OCI-LY3 (cell line): ENCODE results near the gene TOM1L2.
A peak's percentile ranks its signal among the peaks of the same experiment; 100 is the strongest.

ENCODE experiments used
- H2AFZ ChIP-seq: fragments of 200-600, 300-600 bp; shearing (Covaris generic); 2 replicates; pipeline ENCODE4 v1.6.0; 2014; ENCODE audit warnings: antibody characterized with exemption, low read depth, low read length
- H3K27ac ChIP-seq: fragments of 200-600, 300-600 bp; sonication (generic); 2 replicates; pipeline ENCODE4 v1.5.1; 2014; ENCODE audit warnings: mild to moderate bottlenecking, low read length, moderate library complexity, mixed read lengths
- H3K27me3 ChIP-seq: fragments of 200-600, 300-600 bp; sonication (generic); 2 replicates; pipeline ENCODE4 v1.6.1; 2014; ENCODE audit warnings: low read depth, low read length, mixed read lengths
- H3K36me3 ChIP-seq: fragments of 200-600, 300-600 bp; sonication (generic); replicated peaks from 2 replicates; pipeline ENCODE3; 2014; ENCODE audit warnings: low read depth, low read length, mixed read lengths
- H3K4me1 ChIP-seq: fragments of 300-600, 200-600 bp; sonication (generic); 2 replicates; pipeline ENCODE4 v1.6.1; 2014; ENCODE audit warnings: low read length, mixed read lengths
- H3K4me2 ChIP-seq: fragments of 200-600, 300-600 bp; sonication (generic); 2 replicates; pipeline ENCODE4 v1.6.1; 2014; ENCODE audit warnings: low read length, mixed read lengths
- H3K4me3 ChIP-seq: fragments of 300-600, 200-600 bp; sonication (generic); 2 replicates; pipeline ENCODE4 v1.5.1; 2014; ENCODE audit warnings: antibody characterized with exemption, mild to moderate bottlenecking, low read length, moderate library complexity
- H3K79me2 ChIP-seq: fragments of 300-600, 200-600 bp; shearing (Covaris generic); 2 replicates; pipeline ENCODE4 v1.6.1; 2014; ENCODE audit warnings: mild to moderate bottlenecking, low read length, mixed read lengths
- H3K9ac ChIP-seq: fragments of 300-600, 200-600 bp; shearing (Covaris generic); 2 replicates; pipeline ENCODE4 v1.6.0; 2014; ENCODE audit warnings: mild to moderate bottlenecking, low read length, moderate library complexity
- H3K9me3 ChIP-seq: fragments of 200-600, 300-600 bp; shearing (Covaris generic); 2 replicates; pipeline ENCODE4 v1.6.1; 2014; ENCODE audit warnings: low read length, mixed read lengths; ENCODE audit not compliant: insufficient read depth
- H4K20me1 ChIP-seq: fragments of 200-600, 300-600 bp; sonication (generic); 2 replicates; pipeline ENCODE4 v1.6.1; 2016; ENCODE audit warnings: low read length, mixed read lengths; ENCODE audit not compliant: insufficient read depth
- CTCF ChIP-seq: fragments of 200-600, 300-600 bp; sonication (generic); IDR thresholded peaks from 2 replicates; pipeline ENCODE4 v1.5.1; 2014; ENCODE audit warnings: antibody characterized with exemption, low read length, low read depth
- EZH2phosphoT487 ChIP-seq: fragments of 200-600 bp; shearing (Covaris generic); IDR thresholded peaks from 2 replicates; pipeline ENCODE4 v1.6.1; 2018; ENCODE audit warnings: antibody characterized with exemption, mixed run types, low read depth

TOM1L2 gene

GRCh38 chr17:17964710-17965109, 7.5 kb downstream of the TOM1L2 start:
- peaks cover 17% of the 10 kb centered on the region for H3K4me1 ChIP-seq
- no peak overlapping the region for H2AFZ ChIP-seq
- H3K27me3 ChIP-seq: no peaks in the 10 kb centered on the region
- H3K4me3 ChIP-seq: no peak overlapping the region
- TF ChIP-seq EZH2phosphoT487 (no peak), CTCF (no peak)
- H3K4me2 ChIP-seq: no peak overlapping the region
- no peak overlapping the region for H3K9ac ChIP-seq
- H3K9me3 ChIP-seq: no peaks in the 10 kb centered on the region
- no peaks in the 10 kb centered on the region for H3K36me3 ChIP-seq
- H3K27ac ChIP-seq: no peak overlapping the region
- no peaks in the 10 kb centered on the region for H3K79me2 ChIP-seq
- H4K20me1 ChIP-seq: no peaks in the 10 kb centered on the region

- Histone ChIP-seq H3K4me3 (no peak overlapping the region), H3K27ac (no peak overlapping the region), H3K27me3 (no peaks in the 10 kb centered on the region), H3K9me3 (no peaks in the 10 kb centered on the region), H3K4me2 (no peak overlapping the region), H3K36me3 (no peaks in the 10 kb centered on the region), H2AFZ (no peak overlapping the region), H3K79me2 (no peaks in the 10 kb centered on the region), H3K9ac (no peak overlapping the region), H3K4me1 (peaks cover 25% of the 10 kb centered on the region), H4K20me1 (no peaks in the 10 kb centered on the region)
- no peak for TF ChIP-seq CTCF
- no peak for TF ChIP-seq EZH2phosphoT487
Measured at GRCh38 chr17:17963694-17964436, 8.3 kb downstream of the TOM1L2 start.

- H2AFZ ChIP-seq: no peak overlapping the region
- no peak overlapping the region for H3K4me3 ChIP-seq
- H3K27me3 ChIP-seq: no peaks in the 10 kb centered on the region
- no peak overlapping the region for H3K9ac ChIP-seq
- no peak overlapping the region for H3K27ac ChIP-seq
- H3K36me3 ChIP-seq: no peaks in the 10 kb centered on the region
- peaks cover 33% of the 10 kb centered on the region for H3K4me1 ChIP-seq
- H4K20me1 ChIP-seq: no peaks in the 10 kb centered on the region
- no peak for TF ChIP-seq CTCF
- TF ChIP-seq EZH2phosphoT487: no peak
- H3K79me2 ChIP-seq: no peaks in the 10 kb centered on the region
- no peak overlapping the region for H3K4me2 ChIP-seq
- no peaks in the 10 kb centered on the region for H3K9me3 ChIP-seq
Measured at GRCh38 chr17:17963066-17963465, 9.1 kb downstream of the TOM1L2 start.

GRCh38 chr17:17960500-17961030, 11.6 kb downstream of the TOM1L2 start:
- peak overlapping the region; percentile 79 for H3K4me2 ChIP-seq
- no peak overlapping the region for H2AFZ ChIP-seq
- no peaks in the 10 kb centered on the region for H3K36me3 ChIP-seq
- no peaks in the 10 kb centered on the region for H3K27me3 ChIP-seq
- H4K20me1 ChIP-seq: no peaks in the 10 kb centered on the region
- H3K9me3 ChIP-seq: no peaks in the 10 kb centered on the region
- H3K9ac ChIP-seq: peak overlapping the region; percentile 53; the same call in 1 of the 2 replicates
- H3K79me2 ChIP-seq: no peaks in the 10 kb centered on the region
- TF ChIP-seq CTCF (no peak), EZH2phosphoT487 (no peak)
- H3K4me3 ChIP-seq: no peak overlapping the region
- peak overlapping the region; percentile 85 for H3K27ac ChIP-seq
- H3K4me1 ChIP-seq: peaks cover 28% of the 10 kb centered on the region
